ENCODE results near the gene DDAH1.
"Not testable (repeated sequence)": the region's sequence is repeated elsewhere in the genome, so short reads cannot be mapped to it uniquely, and the experiment has no call there.

The DDAH1 gene

GRCh38 chr1:85347908-85348307, 117.1 kb downstream of the DDAH1 start:
- H3K4me1 ChIP-seq (ENCODE audit: control insufficient read depth, low read length), result no peaks in the 10 kb centered on the region
- no peak overlapping the region for H3K27ac ChIP-seq (ENCODE audit: low read depth, low read length)
- no peaks in the 10 kb centered on the region for H3K79me2 ChIP-seq (ENCODE audit: control insufficient read depth, low read length)
- H3K27me3 ChIP-seq (ENCODE audit: control insufficient read depth, low read length), result no peaks in the 10 kb centered on the region
- H4K20me1 ChIP-seq (ENCODE audit: control insufficient read depth, insufficient read depth, low read depth, low read length), result no peaks in the 10 kb centered on the region
- H3F3A ChIP-seq (ENCODE audit: control insufficient read depth, insufficient read depth), result no peaks in the 10 kb centered on the region
- H3K4me2 ChIP-seq (ENCODE audit: low read length), result no peak overlapping the region
- H3K9me3 ChIP-seq (ENCODE audit: control insufficient read depth, insufficient read depth, low read length), result no peaks in the 10 kb centered on the region
- no peak for TF ChIP-seq EZH2phosphoT487 (IDR thresholded peaks at IDR 0.05; ENCODE audit: borderline replicate concordance, low read length)
- TF ChIP-seq CTCF (IDR thresholded peaks at IDR 0.05; ENCODE audit: low read depth, low read length, poor library complexity, severe bottlenecking), result no peak
- no peaks in the 10 kb centered on the region for H3K36me3 ChIP-seq (ENCODE audit: control insufficient read depth, low read length)
- no peak overlapping the region for H3K4me3 ChIP-seq (ENCODE audit: low read length)
- no peaks in the 10 kb centered on the region for H3K9me2 ChIP-seq (replicated peaks; ENCODE audit: control insufficient read depth, low read length)

- H3K4me3 ChIP-seq (ENCODE audit: low read length); H3K79me2 ChIP-seq (ENCODE audit: control insufficient read depth, low read length); H3K9me3 ChIP-seq (ENCODE audit: control insufficient read depth, insufficient read depth, low read length); H3K9me2 ChIP-seq (replicated peaks; ENCODE audit: control insufficient read depth, low read length); H4K20me1 ChIP-seq (ENCODE audit: control insufficient read depth, insufficient read depth, low read depth, low read length); H3K27me3 ChIP-seq (ENCODE audit: control insufficient read depth, low read length); H3K36me3 ChIP-seq (ENCODE audit: control insufficient read depth, low read length); H3K4me2 ChIP-seq (ENCODE audit: low read length); H3K27ac ChIP-seq (ENCODE audit: low read depth, low read length); H3F3A ChIP-seq (ENCODE audit: control insufficient read depth, insufficient read depth); H3K4me1 ChIP-seq (ENCODE audit: control insufficient read depth, low read length): not testable (repeated sequence)
These were observed 117.7 kb downstream of the DDAH1 start for GRCh38 chr1:85347275-85347674.

GRCh38 chr1:85344256-85344694, 120.7 kb downstream of the DDAH1 start:
- Histone ChIP-seq H3F3A (ENCODE audit: control insufficient read depth, insufficient read depth) (no peaks in the 10 kb centered on the region), H3K27ac (ENCODE audit: low read depth, low read length) (no peak overlapping the region)

More at GRCh38 chr1:85344256-85344694, 120.7 kb downstream of the DDAH1 start:
- H3K79me2 ChIP-seq (ENCODE audit: control insufficient read depth, low read length), result no peaks in the 10 kb centered on the region
- H3K4me3 ChIP-seq (ENCODE audit: low read length), result no peak overlapping the region
- H3K4me2 ChIP-seq (ENCODE audit: low read length), result no peak overlapping the region
- no peaks in the 10 kb centered on the region for H3K4me1 ChIP-seq (ENCODE audit: control insufficient read depth, low read length)
- no peaks in the 10 kb centered on the region for H3K36me3 ChIP-seq (ENCODE audit: control insufficient read depth, low read length)
- H3K9me3 ChIP-seq (ENCODE audit: control insufficient read depth, insufficient read depth, low read length), result no peaks in the 10 kb centered on the region
- TF ChIP-seq CTCF (IDR thresholded peaks at IDR 0.05; ENCODE audit: low read depth, low read length, poor library complexity, severe bottlenecking), result no peak
- no peak for TF ChIP-seq EZH2phosphoT487 (IDR thresholded peaks at IDR 0.05; ENCODE audit: borderline replicate concordance, low read length)
- H3K9me2 ChIP-seq (replicated peaks; ENCODE audit: control insufficient read depth, low read length), result no peaks in the 10 kb centered on the region
- H4K20me1 ChIP-seq (ENCODE audit: control insufficient read depth, insufficient read depth, low read depth, low read length), result no peaks in the 10 kb centered on the region
- H3K27me3 ChIP-seq (ENCODE audit: control insufficient read depth, low read length), result peaks cover 3% of the 10 kb centered on the region; the same call in 1 of the 2 replicates
